Esophagus squamous epithelium (tissue), 5 donors: ENCODE measurements around the gene GALNT17. TPM values are rescaled to one million over a fixed set of nuclear protein-coding genes. Genes with fewer than 3 reads are reported as not detected.

Experiments used
- DNase-seq: peaks from one replicate; lab custom pipeline; 2025; lab: John Stamatoyannopoulos, UW
- H3K27ac ChIP-seq, 4 donors: fragments of 200-600 bp; sonication (generic); one replicate each; pipeline ENCODE4 v1.5.1; 2016 to 2019; ENCODE audit warnings: mild to moderate bottlenecking in 1 of 4
- H3K27me3 ChIP-seq, 4 donors: fragments of 200-600 bp; sonication (generic); 1 replicate in 3 of 4; 2 replicates in 1 of 4; pipeline versions ENCODE4 v1.5.1 to v1.6.0; 2017 to 2021; ENCODE audit warnings: antibody characterized with exemption in 1 of 4
- H3K36me3 ChIP-seq, 3 donors: fragments of 200-600 bp; sonication (generic); one replicate each; pipeline ENCODE4 v1.5.1; 2016 to 2019
- H3K4me1 ChIP-seq, 3 donors: fragments of 200-600 bp; sonication (generic); one replicate each; pipeline ENCODE4 v1.5.1; 2017 to 2019
- H3K4me3 ChIP-seq, 4 donors: fragments of 200-600 bp; sonication (generic); 1 replicate in 3 of 4; 2 replicates in 1 of 4; pipeline ENCODE4 v1.5.1; 2016 to 2019; ENCODE audit warnings: mild to moderate bottlenecking in 2 of 4, moderate library complexity in 1 of 4
- H3K9me3 ChIP-seq, 3 donors: fragments of 200-600 bp; sonication (generic); one replicate each; pipeline ENCODE4 v1.5.1; 2016 to 2019
- POLR2A ChIP-seq, 4 donors: fragments of 450-650 bp; IDR thresholded peaks; one replicate each; pipeline ENCODE4 v1.6.1; 2017; ENCODE audit warnings: antibody characterized with exemption in 4 of 4, mild to moderate bottlenecking in 4 of 4, moderate library complexity in 3 of 4
- WGBS, 2 donors: methylation state at CpG; one replicate each; pipeline ENCODE4 v1.1.5; 2018; 5-methylcytosine and 5-hydroxymethylcytosine counted together
- intact Hi-C: fragments of 100-400 bp; cut with DNase I; formaldehyde crosslinking; loops from one replicate; pipeline ENCODE4 v1.15.0; 2022
- total RNA-seq, 4 donors: library from RNA; depleted of rRNA; stranded (reverse); fragments of >200 nt; gene quantifications; one replicate each; pipeline ENCODE4 v1.1.0, GENCODE V29; 2016
- TF ChIP-seq, protein P1 (sequence below), 6 experiments: fragments of 450-650 bp in 4 of 6; fragments of 200-600 bp in 2 of 6; sonication (generic) in 2 of 6; IDR thresholded peaks; one replicate each; pipeline ENCODE4 v1.5.1; 2016 to 2019; ENCODE audit warnings: antibody characterized with exemption in 6 of 6, mild to moderate bottlenecking in 4 of 6, moderate library complexity in 4 of 6
- donor health status: DM: yes; HTN: yes; CAD: no.

Gene GALNT17
- total RNA-seq, 4 donors from 2014 or later = 1.6 to 22.1 (median 2.5) TPM

DNA sequence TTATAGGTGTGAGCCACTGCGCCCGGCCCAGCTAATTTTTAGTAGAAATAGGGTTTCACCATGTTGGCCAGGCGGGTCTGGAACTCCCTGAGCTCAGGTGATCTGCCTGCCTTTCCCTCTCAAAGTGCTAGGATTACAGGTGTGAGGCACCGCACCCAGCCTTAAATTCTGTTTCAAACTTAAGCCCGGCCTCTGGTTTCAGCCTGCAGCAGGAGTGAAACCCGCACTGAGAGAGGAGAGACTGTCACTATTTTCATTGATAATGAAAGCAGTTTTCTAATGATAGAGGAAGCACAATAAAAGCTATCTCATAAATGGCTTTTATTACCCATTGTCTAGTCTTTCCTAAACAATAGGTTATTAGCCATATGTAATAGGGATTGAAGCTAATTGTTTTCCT lies 415.5 kb downstream of the GALNT17 start:
- Histone ChIP-seq H3K4me1 (peaks cover 0 to 6% (median 0%) of the 10 kb centered on the region in 3 donors), H3K9me3 (no peaks in the 10 kb centered on the region), H3K4me3 (no peak overlapping the region), H3K27ac (no peak overlapping the region), H3K36me3 (no peaks in the 10 kb centered on the region), H3K27me3 (no peaks in the 10 kb centered on the region)
- intact Hi-C loops = no loop called here
- DNase-seq = no peak
- TF ChIP-seq, protein P1, sequence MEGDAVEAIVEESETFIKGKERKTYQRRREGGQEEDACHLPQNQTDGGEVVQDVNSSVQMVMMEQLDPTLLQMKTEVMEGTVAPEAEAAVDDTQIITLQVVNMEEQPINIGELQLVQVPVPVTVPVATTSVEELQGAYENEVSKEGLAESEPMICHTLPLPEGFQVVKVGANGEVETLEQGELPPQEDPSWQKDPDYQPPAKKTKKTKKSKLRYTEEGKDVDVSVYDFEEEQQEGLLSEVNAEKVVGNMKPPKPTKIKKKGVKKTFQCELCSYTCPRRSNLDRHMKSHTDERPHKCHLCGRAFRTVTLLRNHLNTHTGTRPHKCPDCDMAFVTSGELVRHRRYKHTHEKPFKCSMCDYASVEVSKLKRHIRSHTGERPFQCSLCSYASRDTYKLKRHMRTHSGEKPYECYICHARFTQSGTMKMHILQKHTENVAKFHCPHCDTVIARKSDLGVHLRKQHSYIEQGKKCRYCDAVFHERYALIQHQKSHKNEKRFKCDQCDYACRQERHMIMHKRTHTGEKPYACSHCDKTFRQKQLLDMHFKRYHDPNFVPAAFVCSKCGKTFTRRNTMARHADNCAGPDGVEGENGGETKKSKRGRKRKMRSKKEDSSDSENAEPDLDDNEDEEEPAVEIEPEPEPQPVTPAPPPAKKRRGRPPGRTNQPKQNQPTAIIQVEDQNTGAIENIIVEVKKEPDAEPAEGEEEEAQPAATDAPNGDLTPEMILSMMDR (IDR thresholded peaks at IDR 0.05) = no peak
- no peak for TF ChIP-seq POLR2A (IDR thresholded peaks at IDR 0.05)
- 84 to 97% methylated on average over 5 to 6 of the region's 6 CpGs for WGBS, 2 donors

DNA sequence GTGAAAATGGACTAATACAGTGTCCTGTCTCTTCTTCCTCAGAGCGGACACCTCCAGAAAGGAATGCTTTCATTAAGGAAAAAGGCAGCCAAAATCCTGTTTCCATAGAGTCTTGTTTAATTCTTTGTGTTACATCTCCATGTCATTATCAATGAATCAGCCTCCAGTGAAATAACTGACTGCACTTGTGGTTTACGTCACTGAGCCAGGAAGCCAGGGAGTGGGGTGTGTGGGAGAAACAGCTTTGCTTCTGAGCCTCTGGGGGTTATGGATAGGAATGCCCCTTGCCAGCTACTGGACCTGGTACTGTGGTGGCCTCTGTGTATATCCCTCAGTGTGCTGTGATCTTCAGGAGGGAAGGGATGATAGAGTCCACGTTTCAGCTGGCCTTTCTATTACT lies 416.8 kb downstream of the GALNT17 start:
- no peak for TF ChIP-seq POLR2A (IDR thresholded peaks at IDR 0.05)
- TF ChIP-seq, protein P1 (IDR thresholded peaks at IDR 0.05) = no peak
- H3K36me3 ChIP-seq = no peaks in the 10 kb centered on the region
- no peaks in the 10 kb centered on the region for H3K4me1 ChIP-seq
- intact Hi-C loops = no loop called here
- H3K9me3 ChIP-seq = no peaks in the 10 kb centered on the region
- H3K4me3 ChIP-seq = no peak overlapping the region
- no peak for DNase-seq
- H3K27ac ChIP-seq = no peak overlapping the region
- 67 to 94% methylated on average over 2 to 3 of the region's 3 CpGs for WGBS, 2 donors
- H3K27me3 ChIP-seq = no peaks in the 10 kb centered on the region

- intact Hi-C loops = no loop called here
- no peak for DNase-seq
- H3K9me3 ChIP-seq = no peaks in the 10 kb centered on the region
- H3K4me1 ChIP-seq = no peaks in the 10 kb centered on the region
- 18 to 37% methylated on average over 1 of the region's 1 CpG for WGBS, 2 donors
- no peak overlapping the region for H3K4me3 ChIP-seq
- no peak overlapping the region for H3K27ac ChIP-seq
- TF ChIP-seq POLR2A (IDR thresholded peaks at IDR 0.05) = no peak
- TF ChIP-seq, protein P1 (IDR thresholded peaks at IDR 0.05) = no peak
- no peaks in the 10 kb centered on the region for H3K27me3 ChIP-seq
- no peaks in the 10 kb centered on the region for H3K36me3 ChIP-seq
Observed at GRCh38 chr7:71553306-71553705, 421.4 kb downstream of the GALNT17 start.

GRCh38 chr7:71555758-71556157 lies 423.8 kb downstream of the GALNT17 start:
- WGBS, 2 donors = 91 to 93% methylated on average over 8 of the region's 8 CpGs
- Histone ChIP-seq H3K9me3 (no peaks in the 10 kb centered on the region), H3K36me3 (no peaks in the 10 kb centered on the region), H3K4me1 (no peaks in the 10 kb centered on the region), H3K27me3 (no peaks in the 10 kb centered on the region), H3K27ac (no peak overlapping the region), H3K4me3 (no peak overlapping the region)
- intact Hi-C loops = no loop called here
- TF ChIP-seq, protein P1 (IDR thresholded peaks at IDR 0.05) = no peak
- no peak for TF ChIP-seq POLR2A (IDR thresholded peaks at IDR 0.05)
- no peak for DNase-seq

- WGBS, 2 donors = 31 to 46% methylated on average over 5 to 6 of the region's 6 CpGs
- Histone ChIP-seq H3K4me3 (no peak overlapping the region), H3K36me3 (no peaks in the 10 kb centered on the region), H3K27me3 (no peaks in the 10 kb centered on the region), H3K4me1 (no peaks in the 10 kb centered on the region), H3K27ac (no peak overlapping the region), H3K9me3 (no peaks in the 10 kb centered on the region)
- DNase-seq = no peak
- TF ChIP-seq, protein P1 (IDR thresholded peaks at IDR 0.05) = no peak
- no peak for TF ChIP-seq POLR2A (IDR thresholded peaks at IDR 0.05)
- intact Hi-C loops = no loop called here
Observed at GRCh38 chr7:71558806-71559613, 427.1 kb downstream of the GALNT17 start.
